Measurements from ENCODE around the gene MDM2. TPM values are rescaled to one million over a fixed set of nuclear protein-coding genes. Genes with fewer than 3 reads are reported as not detected.

Gene MDM2
- total and polyA plus RNA-seq, 10 of the 15 experiments (the other 5 are each of a cell fraction or from before 2014, with no cell fraction given): 48.2 to 174 (median 85.0) TPM

DNA sequence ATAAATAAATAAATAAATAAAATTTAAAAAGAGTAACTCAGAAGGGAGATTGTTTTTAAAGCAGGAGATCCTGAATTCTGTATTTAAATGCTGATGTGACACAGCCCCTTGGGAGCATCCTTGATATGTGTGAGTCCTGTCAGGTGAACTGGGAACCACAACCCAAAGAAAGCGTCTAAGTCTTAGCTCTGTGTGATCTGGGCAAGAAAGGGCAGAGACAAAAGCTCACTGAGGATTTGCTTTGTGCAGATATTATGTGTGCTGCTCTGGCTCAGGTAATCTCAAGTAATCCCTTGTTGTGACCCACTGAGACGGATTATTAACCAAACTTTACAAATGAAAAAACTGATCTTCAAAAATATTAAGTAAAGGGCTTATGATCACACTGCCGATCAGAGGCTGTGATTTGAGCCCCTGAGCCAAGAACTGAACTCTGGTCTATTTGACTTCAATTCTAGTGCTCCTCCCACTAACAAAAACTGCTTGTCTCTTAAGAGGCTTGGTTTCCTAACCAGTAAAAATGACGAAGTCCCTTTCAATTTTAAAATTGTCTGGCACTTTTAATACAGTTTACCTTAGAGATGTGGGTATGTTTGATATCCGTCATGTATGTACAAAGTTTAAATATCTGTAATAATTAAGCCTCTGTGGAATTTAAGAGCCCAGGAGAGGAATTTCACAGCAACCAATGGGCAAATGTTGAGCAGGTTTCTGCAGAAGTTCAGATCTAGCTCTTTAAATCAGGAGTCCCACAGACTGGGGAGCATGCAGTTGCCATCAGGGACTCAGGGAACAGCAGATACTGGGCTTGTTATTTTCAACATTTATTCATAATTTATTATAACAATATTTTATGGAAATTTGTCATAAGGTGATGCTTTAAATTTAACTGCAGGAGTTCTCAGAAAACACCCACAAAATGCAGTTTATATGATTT is 78.9 kb downstream of the MDM2 start:
- FAIRE-seq (no peak), DNase-seq (ENCODE audit: low read depth, low spot score) (no peak), ATAC-seq (no peak)
- H3K4me2 ChIP-seq (ENCODE audit: control insufficient read depth, insufficient read depth): no peak overlapping the region
- H3K36me3 ChIP-seq (ENCODE audit: control insufficient read depth in 2 of 2, insufficient read depth in 2 of 2, low read length in 1 of 2): no peaks in the 10 kb centered on the region
- ChIA-PET POLR2A (no interaction called here), CTCF (interaction anchor here (1.0 to 1.1 kb wide), 2 partner anchors 14 to 268 kb away, joined by 3 to 4 read pairs; no protein-coding TSS in a partner anchor), RAD21 (ENCODE audit: unreplicated experiment) (no interaction called here), SMC1A (ENCODE audit: uncharacterized antibody, unreplicated experiment) (interaction anchor here (1.0 to 1.3 kb wide), 2 partner anchors 10 to 183 kb away, joined by 3 to 4 read pairs; no protein-coding TSS in a partner anchor)
- no TSS peak for BruUV-seq (replicated peaks)
- H4K20me1 ChIP-seq (ENCODE audit: control insufficient read depth, insufficient read depth): no peaks in the 10 kb centered on the region
- H3K9me3 ChIP-seq (replicated peaks; ENCODE audit: control insufficient read depth, insufficient read depth, low read length): no peaks in the 10 kb centered on the region
- no peak overlapping the region for H2AFZ ChIP-seq (ENCODE audit: control insufficient read depth, low read depth, low read length)
- H3K9ac ChIP-seq (ENCODE audit: control insufficient read depth, insufficient read depth, low read length): no peak overlapping the region
- no peaks in the 10 kb centered on the region for H3K27me3 ChIP-seq (replicated peaks in 1 of 2; ENCODE audit: control insufficient read depth in 2 of 2, insufficient read depth in 2 of 2, low read length in 1 of 2)
- intact Hi-C loops (cut with micrococcal nuclease; ENCODE audit: unreplicated experiment): no loop called here
- H3K4me3 ChIP-seq: no peak overlapping the region
- H3K79me2 ChIP-seq (ENCODE audit: control insufficient read depth, insufficient read depth, low read length): no peaks in the 10 kb centered on the region
- no peaks in the 10 kb centered on the region for H3K4me1 ChIP-seq (ENCODE audit: control insufficient read depth, insufficient read depth, low read length)
- in situ Hi-C loops (cut with MboI): no loop called here
- WGBS (ENCODE audit: insufficient coverage, insufficient replicate concordance, low lambda C conversion rate, missing lambda C conversion rate): 44% methylated on average over 5 of the region's 5 CpGs
- H3K27ac ChIP-seq (ENCODE audit: control insufficient read depth, insufficient read depth): no peak overlapping the region
- TF ChIP-seq ATF7 (IDR thresholded peaks at IDR 0.05; ENCODE audit: low read depth): no peak
- TF ChIP-seq NFYA (IDR thresholded peaks at IDR 0.05; ENCODE audit: borderline replicate concordance, low read depth, low read length): no peak
- TF ChIP-seq ZNF592 (IDR thresholded peaks at IDR 0.05): no peak
- no peak for TF ChIP-seq NFYB (IDR thresholded peaks at IDR 0.05; ENCODE audit: insufficient read depth, low read depth, low read length)
- TF ChIP-seq WRNIP1 (IDR thresholded peaks at IDR 0.05; ENCODE audit: borderline replicate concordance, low read depth, low read length): no peak
- TF ChIP-seq FOS (IDR thresholded peaks at IDR 0.05; ENCODE audit: borderline replicate concordance, extremely low read depth, insufficient read length): no peak
- TF ChIP-seq, protein P1, sequence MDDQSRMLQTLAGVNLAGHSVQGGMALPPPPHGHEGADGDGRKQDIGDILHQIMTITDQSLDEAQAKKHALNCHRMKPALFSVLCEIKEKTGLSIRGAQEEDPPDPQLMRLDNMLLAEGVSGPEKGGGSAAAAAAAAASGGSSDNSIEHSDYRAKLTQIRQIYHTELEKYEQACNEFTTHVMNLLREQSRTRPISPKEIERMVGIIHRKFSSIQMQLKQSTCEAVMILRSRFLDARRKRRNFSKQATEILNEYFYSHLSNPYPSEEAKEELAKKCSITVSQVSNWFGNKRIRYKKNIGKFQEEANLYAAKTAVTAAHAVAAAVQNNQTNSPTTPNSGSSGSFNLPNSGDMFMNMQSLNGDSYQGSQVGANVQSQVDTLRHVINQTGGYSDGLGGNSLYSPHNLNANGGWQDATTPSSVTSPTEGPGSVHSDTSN (IDR thresholded peaks at IDR 0.05; ENCODE audit: insufficient replicate concordance, low read depth, low read length): no peak
- TF ChIP-seq, protein P2, sequence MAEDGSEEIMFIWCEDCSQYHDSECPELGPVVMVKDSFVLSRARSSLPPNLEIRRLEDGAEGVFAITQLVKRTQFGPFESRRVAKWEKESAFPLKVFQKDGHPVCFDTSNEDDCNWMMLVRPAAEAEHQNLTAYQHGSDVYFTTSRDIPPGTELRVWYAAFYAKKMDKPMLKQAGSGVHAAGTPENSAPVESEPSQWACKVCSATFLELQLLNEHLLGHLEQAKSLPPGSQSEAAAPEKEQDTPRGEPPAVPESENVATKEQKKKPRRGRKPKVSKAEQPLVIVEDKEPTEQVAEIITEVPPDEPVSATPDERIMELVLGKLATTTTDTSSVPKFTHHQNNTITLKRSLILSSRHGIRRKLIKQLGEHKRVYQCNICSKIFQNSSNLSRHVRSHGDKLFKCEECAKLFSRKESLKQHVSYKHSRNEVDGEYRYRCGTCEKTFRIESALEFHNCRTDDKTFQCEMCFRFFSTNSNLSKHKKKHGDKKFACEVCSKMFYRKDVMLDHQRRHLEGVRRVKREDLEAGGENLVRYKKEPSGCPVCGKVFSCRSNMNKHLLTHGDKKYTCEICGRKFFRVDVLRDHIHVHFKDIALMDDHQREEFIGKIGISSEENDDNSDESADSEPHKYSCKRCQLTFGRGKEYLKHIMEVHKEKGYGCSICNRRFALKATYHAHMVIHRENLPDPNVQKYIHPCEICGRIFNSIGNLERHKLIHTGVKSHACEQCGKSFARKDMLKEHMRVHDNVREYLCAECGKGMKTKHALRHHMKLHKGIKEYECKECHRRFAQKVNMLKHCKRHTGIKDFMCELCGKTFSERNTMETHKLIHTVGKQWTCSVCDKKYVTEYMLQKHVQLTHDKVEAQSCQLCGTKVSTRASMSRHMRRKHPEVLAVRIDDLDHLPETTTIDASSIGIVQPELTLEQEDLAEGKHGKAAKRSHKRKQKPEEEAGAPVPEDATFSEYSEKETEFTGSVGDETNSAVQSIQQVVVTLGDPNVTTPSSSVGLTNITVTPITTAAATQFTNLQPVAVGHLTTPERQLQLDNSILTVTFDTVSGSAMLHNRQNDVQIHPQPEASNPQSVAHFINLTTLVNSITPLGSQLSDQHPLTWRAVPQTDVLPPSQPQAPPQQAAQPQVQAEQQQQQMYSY (CRISPR knock-in tag; IDR thresholded peaks at IDR 0.05): no peak
- no peak for TF ChIP-seq EGR1 (IDR thresholded peaks at IDR 0.05; ENCODE audit: borderline replicate concordance in 1 of 2, low read depth in 2 of 2, low read length in 2 of 2)
- no peak for TF ChIP-seq NBN (IDR thresholded peaks at IDR 0.05)
- TF ChIP-seq NR2F1 (conservative IDR thresholded peaks at IDR 0.05): no peak
- TF ChIP-seq TCF12 (IDR thresholded peaks at IDR 0.05; ENCODE audit: low read depth, low read length): no peak

Data from GM12878 (cell line).